GM19397 (cell line): Measurements from ENCODE around the gene MPP4.

Experiments
- ATAC-seq: cut with Tn5 transposase; IDR thresholded peaks from one replicate; pipeline ENCODE4 v1.9.1; 2021; ENCODE audit warnings: mild to moderate bottlenecking, moderate library complexity; ENCODE audit not compliant: unreplicated experiment

Gene MPP4

GRCh38 chr2:201698588-201699226 is at the start of gene MPP4:
Gene MPP4 (minus strand): TSS chr2:201698644. CDS start chr2:201693954, 4,690 bp downstream.
- ATAC-seq, result no peak

DNA sequence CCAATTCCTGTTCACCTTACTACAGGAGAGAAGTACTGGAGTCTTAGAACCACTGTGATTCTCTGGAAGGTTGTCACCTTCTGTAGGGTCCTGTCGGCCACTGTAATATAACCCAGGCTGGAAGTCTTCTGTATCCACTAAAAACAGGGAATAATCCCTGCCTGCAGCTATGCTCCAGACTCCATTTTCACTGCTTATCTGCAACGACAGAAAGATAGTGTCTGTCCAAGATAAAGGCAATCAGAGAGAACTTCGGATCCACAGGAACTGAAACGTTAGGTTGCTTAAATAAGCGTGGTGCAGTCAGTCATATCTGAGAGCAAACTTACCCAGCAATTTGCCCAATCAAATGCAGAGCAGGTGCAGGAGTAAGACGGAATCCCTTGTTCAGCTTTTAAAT is 48.1 kb upstream of the MPP4 start:
- no peak for ATAC-seq

GRCh38 chr2:201735486-201735885 is 37.0 kb upstream of the MPP4 start:
- ATAC-seq, result no peak

DNA sequence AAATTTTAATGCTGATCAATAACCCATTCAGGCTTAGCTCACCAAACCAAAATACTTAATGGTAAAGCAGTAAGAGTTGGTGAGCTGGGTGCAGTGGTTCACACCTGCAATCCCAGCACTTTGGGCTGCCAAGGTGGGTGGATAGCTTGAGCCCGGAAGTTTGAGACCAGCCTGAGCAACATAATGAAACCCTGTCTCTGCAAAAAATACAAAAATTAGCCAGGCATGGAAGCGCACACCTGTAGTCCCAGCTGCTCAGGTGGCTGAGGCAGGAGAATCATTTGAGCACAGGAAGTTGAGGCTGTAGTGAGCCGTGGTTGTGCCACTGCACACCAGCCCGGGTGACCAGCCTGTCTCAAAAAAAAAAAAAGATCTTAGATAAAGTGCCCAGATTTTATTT is 35.7 kb upstream of the MPP4 start:
- no peak for ATAC-seq

GRCh38 chr2:201733544-201733943 is 35.1 kb upstream of the MPP4 start:
- no peak for ATAC-seq

DNA sequence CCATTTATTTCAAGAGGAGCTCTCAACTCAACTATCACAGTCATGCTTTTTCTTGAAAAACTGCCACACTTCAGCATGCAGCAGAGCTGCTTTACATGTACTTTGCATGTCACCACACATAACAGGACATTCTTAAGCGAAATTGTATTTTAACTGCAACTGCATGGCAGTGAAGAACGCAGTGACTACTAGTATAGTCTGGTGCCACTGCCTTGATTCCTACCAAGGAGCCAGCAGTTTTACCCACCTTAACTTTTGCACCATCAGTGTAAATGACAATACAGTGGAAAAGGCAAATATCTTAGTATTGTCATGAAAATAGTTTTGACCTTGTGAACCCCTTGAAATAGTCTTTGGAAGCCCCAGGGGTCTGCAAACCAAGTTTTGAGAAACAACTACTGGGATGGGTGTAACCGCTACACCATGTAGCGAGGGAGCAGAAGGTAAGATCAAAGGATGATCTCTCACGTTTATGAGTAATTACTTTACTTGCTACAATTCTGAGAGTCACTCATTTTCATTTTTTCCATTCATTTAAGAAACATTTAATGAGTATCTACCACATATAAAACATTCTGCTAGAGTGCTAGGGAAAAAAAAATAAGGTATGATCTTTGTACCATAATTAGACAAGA is 32.3 kb upstream of the MPP4 start:
- no peak for ATAC-seq

DNA sequence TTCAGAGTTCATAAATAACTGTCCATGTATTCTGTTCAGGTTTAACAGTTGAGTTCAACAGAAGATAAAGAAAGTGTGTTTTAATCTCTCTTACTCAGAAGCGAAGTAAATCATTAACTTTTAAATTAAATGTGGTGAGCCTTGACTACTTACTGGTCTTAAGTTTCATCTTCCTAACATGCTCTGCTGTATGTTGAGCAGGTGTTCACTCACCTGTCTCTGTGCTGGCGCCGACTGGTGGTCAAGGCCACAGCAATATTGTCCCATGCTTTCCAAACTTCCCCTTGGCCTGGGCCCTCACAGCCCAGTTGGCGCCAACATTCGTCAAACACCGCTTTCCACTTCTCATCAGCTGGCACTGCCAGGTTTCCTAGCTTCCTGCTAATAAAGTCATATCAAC is 17.0 kb upstream of the MPP4 start:
- no peak for ATAC-seq

DNA sequence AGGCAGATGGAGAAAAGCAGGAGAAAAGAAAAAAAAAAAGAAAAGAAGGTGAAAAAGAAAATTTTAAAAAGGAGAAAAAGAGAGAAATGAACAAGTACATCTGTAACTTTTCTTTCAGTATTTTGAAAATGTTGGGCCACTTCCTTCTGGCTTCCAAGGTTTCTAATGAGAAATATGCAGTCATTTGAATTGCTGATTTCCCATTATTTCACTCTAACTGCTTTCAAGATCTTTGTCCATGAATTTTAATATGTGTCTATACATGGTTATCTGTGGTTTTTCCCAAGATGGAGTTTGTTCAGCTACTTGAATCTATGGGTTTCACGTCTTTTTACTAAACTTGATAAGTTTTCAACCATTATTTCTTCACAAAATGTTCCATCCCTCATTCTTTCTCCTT is 14.3 kb upstream of the MPP4 start:
- ATAC-seq, result no peak

DNA sequence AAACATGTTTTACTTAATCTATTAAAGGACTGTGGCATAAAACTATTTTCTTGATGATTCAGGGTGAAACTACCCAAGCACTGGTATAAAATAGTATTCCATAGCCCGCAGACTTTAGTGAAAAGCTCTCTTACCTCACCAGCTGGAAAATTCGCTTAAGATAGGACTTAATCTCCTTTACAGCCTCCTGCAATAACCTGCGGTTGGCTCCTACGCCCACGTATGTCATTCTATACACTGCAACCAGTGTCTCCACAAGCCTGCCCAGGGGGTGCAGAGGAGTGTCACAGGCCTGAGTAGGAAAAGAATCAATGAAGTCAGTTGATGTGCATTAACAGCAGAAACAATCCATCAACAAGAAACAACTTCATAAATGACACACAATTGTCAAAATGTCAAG is 11.3 kb upstream of the MPP4 start:
- no peak for ATAC-seq

DNA sequence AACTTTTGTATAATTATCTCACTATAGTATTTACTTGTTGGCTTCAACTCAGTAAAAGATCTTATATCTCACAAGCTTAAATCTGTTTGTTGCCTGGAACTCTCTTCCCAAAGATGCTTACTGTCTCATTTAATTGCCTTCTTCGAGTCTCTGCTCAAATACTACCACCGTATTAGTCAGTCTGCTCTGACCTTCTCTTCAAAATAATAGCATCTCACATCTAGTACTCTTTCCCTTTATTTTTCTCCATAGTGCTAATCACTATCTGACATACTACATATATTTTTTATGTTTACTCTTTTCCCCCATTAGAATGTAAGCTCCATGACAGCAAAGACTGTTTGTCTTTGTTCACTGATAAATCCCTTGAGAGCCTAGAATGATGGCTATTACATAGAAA is 10.6 kb upstream of the MPP4 start:
- no peak for ATAC-seq

DNA sequence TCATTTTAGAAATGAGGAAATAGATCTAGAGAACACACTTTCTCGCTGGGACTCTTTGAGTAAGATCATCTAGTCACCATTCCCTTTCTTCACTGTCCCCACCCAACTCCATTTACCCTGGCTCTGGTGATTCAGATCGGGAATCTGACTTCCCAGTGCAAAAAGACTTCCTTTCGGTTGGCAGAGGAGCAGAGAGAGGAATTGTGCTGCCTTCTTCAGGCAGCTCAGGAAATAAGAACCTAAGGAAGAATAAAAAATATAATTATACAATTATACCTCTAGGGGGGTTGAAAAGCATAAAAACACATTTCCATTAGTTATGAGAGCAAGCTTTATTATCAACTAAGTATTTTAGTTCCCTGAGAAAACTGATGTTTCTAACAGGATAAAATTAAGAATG is 9.3 kb upstream of the MPP4 start:
- ATAC-seq, result no peak

GRCh38 chr2:201707142-201707541 is 8.7 kb upstream of the MPP4 start:
- ATAC-seq, result no peak

DNA sequence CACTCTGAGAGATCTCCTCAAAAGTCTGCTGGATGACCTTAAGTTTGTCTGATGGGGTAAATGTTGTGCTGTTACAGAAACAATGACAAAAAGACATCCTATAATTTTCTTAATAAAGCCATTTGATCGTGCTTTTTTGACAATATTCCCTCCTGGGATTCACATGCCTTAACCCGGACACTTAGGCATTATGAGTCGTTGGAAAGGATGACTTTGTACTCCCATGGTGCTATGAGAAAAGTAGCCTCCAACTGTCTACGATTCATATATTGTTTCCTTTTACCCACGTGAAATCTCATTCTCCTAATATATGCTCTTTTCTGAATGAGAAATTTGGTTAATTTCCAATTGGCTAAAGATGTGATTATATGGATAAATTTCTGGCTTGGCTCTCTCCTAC is 6.1 kb upstream of the MPP4 start:
- no peak for ATAC-seq

DNA sequence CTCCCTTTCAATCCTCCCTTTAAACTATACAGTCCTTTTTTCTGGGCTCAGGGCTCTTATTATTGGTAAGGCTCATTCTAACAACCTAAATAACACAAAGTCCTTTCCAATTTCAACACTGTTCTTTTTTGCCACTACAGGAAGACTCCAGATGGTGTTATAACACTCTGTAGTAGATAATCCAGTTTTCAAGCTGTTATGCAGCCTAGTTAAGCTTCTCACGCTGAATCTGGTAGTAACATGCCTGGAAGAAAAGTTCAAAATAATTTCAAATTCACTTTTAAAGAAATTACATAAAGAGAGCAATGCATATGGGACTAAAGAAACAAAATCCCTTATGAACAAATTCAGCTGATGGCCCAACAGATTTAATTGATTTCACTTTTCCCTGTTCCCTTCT is 3.2 kb upstream of the MPP4 start:
- ATAC-seq, result no peak

- no peak for ATAC-seq
Measured at GRCh38 chr2:201699416-201699815, 972 bp upstream of the MPP4 start.

GRCh38 chr2:201697899-201698298 is 545 bp downstream of the MPP4 start:
- no peak for ATAC-seq

- no peak for ATAC-seq
Measured at GRCh38 chr2:201696151-201696659, 2.2 kb downstream of the MPP4 start.

DNA sequence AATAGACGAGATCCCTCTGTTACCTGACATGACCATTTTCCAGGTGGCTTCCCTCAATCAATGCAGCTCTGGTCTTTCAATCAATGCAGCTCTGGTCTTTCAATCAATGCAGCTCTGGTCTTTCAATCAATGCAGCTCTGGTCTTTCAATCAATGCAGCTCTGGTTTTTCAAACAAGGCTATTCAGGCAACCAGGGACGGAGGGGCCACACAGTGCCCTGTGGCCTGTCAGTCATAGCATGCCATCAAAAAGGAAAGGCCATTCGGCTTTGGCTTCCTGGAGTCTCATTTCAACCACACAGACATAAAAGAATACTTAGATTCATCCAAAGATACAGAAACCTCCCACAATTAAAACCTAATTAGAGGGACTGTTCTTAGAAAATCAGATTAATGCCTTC is 13.3 kb downstream of the MPP4 start:
- ATAC-seq, result no peak

GRCh38 chr2:201680743-201681142 is 17.7 kb downstream of the MPP4 start:
- no peak for ATAC-seq

DNA sequence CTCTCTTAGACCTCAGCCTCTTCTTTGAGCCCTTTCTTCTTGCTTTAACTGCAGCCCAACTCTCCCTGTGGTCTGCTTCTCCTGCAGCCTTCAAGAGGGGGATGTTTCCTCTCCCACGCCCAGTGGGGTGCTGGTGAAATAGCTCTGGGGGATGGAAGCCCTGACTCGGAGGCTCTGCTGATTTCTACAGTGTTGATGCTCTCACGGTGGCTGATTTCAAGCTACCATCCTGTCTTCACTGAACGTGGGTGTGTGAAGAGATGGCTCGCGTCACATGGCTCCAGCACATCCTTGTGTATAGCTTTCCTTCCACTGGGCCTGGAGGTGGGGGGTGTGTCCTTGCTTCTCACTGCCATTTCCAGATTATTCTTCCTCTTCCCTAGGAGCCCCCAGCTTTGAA is 20.0 kb downstream of the MPP4 start:
- ATAC-seq, result no peak

GRCh38 chr2:201675454-201675853 is 23.0 kb downstream of the MPP4 start:
- ATAC-seq, result no peak

DNA sequence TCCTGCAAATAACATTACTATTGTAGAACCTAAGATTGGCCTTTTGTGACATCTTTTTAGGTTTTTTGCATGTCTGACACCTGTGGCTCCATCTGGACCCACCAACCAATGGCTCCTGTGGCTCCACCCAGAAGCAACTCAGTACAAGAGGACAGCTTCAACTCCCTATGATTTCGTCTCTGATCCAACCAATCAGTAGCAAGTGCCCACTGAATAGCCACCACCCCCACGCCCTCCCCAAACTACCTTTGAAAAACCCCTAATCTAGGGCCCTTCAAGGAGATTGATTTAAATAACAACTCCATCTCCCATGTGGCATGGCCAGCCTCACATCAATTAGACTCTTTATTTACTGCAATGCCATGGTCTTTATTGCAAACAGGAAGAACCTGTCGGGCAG is 23.6 kb downstream of the MPP4 start:
- no peak for ATAC-seq

GRCh38 chr2:201674298-201674697 is 24.1 kb downstream of the MPP4 start:
- ATAC-seq, result no peak
